Stimulated activated CD8-positive, alpha-beta memory T cell treated with anti-CD3 and anti-CD28 coated beads, Interleukin-4, amount 100 ng/mL, for 1 hour (primary cell): Measurements from ENCODE around the gene ACOX1.

Source experiments
- DNase-seq, 2 donors: peaks; one replicate each; pipeline ENCODE4 v3.0.0-alpha.2; 2020; ENCODE audit warnings: low read depth in 2 of 2, low spot score in 1 of 2

ACOX1 gene

DNA sequence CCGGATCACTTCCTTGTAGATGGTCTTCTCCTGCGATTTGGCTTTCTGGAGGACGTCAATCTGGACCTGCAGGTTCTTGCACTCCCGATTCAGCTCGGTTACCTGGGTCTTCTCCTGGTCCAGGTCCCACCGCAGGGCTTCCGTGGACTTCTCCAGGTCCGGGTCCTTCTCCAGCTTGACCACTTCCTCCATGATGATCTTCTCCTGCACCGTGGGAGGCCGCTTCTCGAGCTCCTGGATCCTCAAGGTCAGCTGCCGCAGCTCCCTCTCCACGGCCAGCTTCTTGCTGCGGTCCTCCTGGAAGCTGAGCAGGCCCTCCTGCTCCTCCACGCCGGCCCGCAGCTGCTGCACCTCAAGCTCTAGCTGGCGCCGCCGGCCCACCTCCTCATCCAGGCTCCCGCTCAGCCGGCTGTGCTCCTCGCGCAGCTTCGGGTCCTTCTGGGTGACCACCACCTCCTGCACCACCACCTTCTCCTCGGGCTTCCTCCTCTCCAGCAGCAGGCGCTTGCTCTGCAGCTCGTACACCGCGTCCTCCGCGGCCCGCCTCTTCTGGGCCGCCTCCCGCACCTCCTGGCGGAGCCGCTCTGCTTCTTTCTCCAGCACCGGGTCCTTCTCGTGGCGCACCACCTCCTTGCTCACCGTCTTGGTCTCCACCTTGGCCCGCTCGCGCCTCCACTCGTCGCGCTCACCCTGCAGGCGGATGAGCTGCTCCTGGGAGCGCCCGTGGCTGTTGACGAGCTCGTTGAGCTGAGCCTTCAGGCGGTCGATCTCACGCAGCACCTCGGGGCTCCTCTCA lies 29.9 kb upstream of the ACOX1 start:
- DNase-seq, result no peak

DNA sequence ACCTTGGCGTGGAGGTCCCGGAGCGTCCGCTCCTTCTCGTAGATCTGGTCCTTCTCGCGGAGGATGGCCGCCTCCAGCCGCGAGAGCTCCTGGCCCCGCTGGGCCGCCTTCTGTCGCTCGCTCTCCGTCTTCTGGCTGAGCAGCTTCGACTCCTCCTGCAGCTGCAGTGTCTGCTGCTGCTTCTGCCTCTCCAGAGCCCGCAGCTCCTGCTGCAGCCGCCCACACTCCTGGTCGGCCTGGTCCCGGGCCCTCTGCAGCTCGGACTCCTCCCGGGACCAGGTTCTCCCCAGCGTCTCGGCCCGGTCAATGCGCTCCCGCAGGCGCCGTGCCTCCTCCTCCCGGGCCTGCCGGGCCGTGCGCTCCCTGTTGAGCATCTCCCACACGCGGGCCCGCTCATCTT lies 29.2 kb upstream of the ACOX1 start:
- DNase-seq, result no peak

DNA sequence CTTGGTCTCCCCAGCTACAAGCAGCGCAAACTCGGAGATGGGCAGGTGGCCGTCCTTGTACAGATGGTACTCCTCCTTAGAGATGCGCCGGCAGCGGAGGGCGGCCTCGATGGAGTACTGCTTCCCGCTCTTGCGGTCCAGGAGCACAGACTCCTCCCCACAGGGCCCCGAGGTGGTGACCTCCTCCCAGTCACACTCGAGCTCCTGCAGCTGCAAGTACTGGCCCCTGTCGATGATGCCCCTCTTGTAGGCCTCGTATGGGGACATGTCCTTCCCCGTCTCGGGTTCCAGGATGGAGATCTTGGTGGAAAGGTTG lies 28.8 kb upstream of the ACOX1 start:
- no peak for DNase-seq

DNA sequence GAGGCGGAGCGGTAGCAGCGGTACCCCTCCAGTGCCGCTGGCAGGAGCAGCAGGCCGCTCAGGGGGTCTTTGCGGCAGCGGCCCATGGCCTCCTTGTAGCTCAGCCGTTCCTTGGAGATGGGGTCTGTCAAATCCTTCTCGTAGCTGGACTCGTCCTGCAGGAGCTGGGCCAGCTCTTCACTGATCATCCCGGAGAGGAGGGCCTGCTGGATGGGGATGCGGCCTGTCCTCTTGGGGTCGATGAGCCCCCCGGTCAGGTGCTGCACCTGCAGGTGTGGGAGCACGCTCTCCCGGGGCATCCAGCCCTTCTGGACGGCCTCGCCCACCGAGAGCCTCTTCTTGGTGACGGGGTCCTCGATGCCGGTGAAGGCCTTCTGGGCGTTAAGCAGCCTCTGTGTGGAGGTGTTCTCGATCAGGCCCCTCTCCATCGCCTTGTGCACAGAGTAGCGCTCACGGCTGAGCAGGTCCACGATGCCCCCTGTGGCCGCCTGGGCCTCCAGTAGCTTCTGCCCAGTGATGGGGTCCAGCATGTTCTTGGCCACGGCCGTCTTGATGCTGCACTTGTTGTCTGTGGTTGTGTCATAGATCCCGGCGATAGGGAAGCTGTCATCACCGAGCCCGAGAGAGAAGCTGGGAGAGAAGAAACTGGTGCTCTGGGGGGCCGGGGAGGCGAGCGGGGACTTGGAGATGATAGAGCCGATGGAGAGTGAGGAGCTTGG lies 28.3 kb upstream of the ACOX1 start:
- DNase-seq, result no peak

DNA sequence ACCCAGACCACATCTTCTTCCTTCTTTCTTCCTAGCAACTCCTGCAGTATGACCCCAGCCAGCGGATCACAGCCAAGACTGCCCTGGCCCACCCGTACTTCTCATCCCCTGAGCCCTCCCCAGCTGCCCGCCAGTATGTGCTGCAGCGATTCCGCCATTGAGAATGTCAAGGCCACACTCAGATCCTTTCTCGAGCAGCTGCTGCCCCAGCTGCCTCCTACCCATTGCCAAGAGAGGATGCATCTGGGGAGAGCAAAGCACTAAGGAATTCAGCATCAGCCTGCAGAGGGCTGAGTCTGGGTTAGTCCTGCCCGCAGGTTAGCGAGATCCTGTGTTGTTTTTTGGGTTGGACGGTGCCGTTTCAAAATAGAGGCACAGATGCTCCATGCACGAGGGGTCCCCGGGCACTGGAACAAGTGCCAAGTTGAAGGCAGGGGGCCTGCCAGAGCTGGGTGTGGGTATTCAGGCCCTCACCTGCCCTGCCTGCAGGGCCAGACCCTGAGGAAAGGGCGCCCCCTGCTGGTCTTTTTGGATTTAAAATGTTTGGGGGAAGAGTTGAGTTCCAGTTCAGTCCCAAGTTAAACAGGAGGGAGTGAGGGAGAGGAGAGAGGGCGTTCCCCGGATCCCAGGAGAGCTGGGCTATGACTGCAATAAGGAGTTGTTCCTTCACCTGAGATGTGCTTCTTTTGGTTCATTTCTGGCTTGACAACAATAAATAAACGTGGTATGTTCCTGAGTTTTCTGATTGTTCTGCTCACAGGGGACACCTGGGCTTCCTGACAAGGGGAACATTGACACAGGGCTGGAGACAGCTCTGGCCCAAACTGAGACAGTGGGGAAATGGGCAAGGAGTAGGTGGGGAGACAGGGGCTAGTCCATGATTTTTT lies 26.5 kb upstream of the ACOX1 start:
- DNase-seq, result peak; percentile 72 to 76

DNA sequence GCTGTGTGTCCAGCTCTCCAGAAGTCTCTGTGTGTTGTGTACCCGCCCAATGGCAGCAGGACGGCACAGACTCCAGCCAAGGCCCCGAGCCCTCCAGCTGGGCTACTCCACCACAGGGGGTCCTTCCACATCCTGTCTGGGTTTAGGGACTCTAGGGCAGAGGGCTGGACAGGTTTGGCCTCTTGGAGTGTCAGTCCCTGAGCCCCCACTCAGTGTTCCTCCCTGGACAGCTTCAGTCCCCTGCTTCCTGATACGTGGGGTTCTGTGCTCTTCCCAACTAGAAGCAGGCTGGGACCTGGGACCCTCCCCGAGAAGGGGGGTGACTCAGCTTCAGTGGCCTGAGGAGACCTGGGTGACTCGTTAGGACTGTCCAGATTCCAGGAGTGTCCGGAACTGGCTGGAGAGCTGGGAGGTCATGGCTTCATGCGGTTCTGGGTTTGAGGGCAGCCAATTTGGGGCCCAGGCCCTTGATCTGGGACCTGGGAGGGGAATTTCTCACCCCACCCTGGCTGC lies 25.8 kb upstream of the ACOX1 start:
- no peak for DNase-seq

DNA sequence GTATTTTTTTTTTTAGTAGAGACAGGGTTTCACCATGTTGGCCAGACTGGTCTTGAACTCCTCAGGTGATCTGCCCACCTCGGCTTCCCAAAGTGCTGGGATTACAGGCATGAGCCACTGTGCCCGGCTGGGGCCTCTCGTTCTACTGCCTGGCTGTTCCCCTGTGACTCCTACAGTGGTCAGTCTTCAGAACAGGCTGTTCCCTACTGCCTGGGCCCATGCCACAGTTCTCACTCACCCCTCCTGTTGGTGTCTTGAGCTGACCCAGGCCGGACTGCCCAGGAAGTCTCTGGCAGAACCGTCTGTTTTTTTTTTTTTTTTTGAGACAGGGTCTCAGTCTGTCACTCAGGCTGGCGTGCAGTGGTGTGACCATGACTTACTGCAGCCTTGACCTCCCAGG lies 24.9 kb upstream of the ACOX1 start:
- no peak for DNase-seq

DNA sequence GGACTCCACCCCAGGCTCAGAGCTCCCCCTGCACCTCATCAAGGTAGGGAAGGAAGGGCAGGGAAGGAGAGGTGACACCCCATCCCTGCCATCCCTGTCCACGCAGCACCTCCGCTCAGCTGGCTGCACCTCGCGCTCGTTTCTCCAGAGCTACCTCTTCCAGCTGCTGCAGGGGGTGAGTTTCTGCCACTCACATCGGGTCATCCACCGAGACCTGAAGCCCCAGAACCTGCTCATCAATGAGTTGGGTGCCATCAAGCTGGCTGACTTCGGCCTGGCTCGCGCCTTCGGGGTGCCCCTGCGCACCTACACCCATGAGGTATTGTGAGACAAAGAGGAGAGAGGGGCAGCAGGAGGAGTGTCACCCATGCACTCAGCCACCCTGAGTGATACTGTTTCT lies 23.1 kb upstream of the ACOX1 start:
- DNase-seq, result no peak

DNA sequence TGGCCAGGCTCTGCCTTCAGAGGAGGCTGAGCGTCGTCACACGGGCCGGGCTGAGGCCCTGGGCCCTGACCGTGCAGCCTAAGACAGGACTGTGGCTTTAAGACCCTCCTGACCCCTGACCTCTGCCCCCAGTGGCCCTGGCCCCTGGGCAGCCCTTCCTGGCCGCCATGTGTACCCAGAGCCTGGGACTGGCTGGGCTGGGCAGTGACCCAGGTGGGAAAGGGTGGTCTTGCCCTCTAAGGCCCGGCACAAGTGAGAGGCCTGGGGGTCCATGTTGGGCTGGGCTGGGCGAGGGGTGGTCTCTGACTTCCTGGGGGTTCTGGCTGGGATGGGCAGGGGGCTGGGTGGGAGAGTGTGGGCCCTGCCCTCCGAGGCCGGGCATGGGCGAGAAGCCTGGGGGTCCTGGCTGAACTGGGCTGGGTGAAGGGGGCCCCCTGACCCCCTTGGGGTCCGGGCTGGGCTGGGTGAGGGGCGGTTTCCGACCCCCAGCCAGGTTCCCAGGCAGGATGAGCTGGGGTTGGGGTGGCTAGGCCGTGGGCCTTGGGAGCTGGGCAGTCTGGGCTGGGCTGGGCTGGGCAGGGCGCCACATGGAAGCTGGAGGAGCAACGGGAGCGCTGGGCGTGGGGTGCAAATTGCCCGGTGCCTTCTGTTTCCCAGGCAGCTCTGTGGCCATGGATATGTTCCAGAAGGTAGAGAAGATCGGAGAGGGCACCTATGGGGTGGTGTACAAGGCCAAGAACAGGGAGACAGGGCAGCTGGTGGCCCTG lies 22.0 kb upstream of the ACOX1 start, which contains the start of gene CDK3:
Gene CDK3, plus strand, starts transcription at position 101 of the 767 bp plus-strand sequence. Its CDS starts 571 bp downstream, at position 672.
- no peak for DNase-seq

DNA sequence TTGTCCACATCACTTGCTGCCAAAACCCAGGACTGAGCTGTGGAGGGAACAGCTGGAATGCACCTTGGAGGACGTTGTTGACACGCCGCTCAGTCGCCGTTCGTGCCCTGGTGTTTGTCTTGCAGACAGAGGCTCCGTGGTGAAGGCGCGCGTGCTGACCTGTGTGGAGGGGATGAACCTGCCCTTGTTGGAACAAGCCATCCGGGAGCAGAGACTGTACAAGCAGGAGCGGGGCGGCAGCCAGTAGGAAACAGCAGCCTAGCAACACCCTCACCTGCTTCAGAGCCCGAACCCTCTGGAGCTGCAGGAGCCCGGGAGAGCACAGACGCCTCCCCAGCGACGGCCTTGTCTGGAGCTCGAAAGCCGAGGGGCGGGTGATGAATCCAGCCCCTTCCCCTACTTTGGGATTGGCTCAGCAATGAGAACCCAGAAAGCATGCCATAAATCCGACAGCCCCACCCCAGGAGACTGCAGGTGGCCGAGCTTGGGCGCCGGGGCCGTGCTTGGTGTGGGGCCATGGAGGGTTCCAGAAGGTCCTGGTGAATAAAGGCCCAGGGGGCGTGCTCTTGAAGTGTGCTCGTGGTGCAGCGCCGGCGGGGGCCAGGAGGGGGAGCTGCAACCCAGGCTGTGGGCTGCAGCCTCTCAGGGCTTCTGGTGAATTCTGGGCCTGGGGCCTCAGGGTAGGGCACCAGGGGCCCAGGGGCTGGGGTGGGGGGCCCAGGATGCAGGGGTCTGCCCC lies 21.2 kb upstream of the ACOX1 start:
- peak in 1 of 2 donors; percentile 24 for DNase-seq

DNA sequence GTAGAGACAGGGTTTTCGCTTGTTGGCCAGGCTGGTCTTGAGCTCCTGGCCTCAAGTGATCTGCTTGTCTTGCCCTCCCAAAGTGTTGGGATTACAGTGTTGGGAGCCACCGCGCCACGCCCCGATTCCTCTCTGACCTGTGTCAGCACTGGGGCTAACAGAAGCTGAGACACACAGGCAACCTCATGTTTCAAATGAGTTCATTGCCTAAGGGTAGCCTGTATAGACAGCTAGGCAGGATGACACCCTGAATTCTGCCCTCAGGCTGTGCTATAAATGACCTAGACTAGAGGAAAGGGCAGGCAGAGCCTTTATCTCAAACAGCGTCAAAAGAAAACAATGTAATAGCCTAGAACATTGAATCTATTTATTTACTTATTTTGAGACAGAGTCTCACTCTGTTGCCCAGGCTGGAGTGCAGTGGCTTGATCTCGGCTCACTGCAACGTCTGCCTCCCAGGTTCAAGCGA lies 19.4 kb upstream of the ACOX1 start:
- no peak for DNase-seq

DNA sequence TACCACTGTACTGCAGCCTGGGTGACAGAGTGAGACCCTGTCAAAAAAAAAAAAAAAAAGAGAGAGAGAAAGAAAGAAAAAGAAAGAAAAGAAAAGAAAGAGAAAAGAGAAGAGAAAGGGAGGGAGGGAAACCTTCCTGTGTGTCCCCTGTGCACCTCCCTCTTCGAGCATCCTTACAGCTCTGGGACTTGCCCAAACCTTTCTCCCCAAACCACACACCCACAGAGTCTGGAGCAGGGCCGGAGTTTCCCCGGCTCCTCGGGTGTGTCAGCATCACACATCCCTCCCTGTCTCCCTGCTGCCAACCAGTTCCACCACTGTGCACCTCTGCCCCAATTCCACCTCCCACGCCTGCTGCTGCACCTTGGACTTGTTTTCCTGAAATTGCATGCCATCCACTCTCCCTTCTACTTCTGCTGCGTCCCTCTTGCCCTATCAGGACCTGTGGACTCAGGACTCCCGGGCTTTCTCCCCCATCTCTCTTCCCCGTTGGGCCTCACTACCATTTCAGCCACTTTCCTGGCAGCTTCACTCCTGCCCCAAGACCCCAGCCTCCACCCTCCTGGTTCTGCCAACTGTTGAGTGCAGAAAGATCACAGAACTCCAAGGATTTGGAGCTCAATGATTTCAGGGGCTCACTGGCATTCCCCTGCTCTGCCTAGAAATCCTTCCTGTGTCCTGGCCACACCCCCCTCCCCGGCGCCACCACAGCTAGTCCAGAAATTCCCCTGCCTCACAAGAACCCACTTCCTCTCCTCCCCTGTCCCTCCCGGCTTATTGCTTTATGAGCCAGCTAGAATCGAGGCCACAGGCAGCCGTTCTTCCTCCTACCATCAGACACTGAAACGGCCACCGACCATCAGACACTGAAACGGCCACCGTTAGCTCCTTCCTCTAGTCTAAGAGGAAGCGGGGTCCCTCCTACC lies 18.0 kb upstream of the ACOX1 start:
- no peak for DNase-seq

DNA sequence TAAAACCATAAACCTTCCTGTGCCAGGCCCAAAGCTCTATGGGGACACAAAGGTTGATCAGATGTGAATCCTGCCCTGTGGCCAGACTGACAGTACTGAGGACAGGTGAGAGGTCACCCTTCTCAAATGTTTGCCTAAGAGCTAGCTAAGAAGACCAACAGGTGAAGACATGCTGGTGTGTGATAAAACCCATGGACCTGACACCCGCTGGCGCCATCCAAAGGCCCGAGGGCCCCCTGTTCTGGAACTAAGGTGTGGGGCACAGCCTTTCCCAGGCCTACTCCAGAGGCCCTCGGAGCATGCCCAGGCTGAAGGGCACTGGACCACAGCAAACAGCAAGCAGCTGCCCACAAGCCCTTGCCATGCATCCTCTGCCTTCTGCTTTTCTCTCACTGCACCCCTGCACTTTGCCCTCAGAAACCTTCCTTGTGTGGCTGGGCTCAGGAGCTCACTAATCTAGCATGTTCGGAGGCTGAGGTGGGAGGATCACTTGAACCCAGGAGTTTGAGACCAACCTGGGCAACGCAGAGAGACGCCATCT lies 16.5 kb upstream of the ACOX1 start:
- no peak for DNase-seq

DNA sequence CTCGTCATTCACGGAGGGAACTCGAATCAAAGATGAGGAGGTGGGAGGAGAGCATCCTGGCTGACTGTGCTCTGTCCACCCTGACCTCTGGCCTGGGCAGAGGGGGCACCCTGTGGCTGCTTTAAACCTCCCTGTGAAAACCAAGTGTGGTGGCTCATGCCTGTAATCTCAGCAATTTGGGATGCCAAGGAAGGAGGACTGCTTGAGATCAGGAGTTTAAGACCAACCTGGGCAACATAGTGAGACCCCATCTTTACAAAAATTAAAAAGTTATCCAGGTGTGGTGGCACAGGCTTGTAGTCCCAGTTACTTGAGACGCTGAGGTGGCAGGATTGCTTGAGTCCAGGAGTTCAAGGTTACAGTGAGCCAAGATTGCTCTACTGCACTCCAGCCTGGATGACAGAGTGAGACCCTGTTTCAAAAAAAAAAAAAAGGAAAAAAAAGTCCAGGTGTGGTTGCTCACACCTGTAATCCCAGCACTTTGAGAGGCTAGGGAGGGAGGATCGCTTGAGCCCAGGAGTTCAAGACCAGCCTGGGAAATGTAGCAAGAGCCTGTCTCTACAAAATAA lies 15.9 kb upstream of the ACOX1 start:
- DNase-seq, result no peak

DNA sequence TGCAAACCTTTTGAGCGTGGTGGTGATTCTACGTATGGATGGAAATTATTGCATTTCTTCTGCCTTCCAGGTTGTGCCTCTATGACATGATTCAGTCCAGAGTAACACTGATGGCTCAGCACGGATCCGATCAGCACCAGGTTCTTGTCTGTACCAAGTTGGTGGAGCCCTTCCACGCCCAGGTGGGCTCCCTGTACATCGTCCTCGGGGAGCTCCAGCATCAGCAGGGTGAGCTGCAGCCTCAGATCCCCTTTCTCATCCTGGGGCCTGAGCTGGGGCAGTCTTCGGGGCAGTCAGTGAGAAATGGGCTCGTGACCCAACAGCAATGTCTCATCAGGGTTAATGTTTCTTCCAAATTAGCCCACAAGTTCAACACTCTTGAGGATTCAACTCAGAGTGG lies 12.4 kb upstream of the ACOX1 start:
- DNase-seq, result no peak

DNA sequence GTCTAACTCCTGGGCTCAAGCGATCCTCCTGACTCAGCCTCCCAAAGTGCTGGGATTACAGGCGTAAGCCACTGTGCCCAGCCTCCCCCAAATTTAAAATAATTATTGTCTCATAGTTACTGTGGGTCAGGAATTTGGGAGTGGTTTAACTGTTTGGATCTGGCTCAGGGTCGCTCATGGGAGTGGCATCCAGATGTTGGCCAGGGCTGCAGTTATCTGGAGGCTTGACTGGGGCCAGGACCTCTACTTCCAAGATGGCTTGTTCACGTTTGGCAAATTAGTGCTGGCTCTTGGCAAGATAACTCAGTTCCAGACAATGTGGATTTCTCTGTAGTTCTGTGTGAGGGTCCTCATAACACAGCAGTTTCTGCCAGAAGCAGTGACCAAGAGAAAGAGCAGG lies 8.1 kb upstream of the ACOX1 start:
- no peak for DNase-seq

DNA sequence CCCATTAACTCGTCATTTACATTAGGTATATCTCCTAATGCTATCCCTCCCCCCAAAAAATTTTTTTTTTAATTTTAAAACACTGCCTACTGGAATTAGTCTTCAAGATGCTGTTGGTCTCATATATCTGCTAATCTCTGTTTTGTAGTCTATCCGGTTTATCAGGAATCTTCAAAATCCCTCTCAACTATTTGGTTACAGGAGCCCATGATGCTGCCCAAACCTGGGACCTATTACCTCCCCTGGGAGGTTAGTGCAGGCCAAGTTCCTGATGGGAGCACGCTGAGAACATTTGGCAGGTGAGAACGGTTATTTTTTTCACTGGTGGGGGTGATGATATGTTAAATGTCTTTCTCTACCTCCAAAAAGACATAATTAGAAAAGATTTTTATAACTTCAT lies 7.0 kb upstream of the ACOX1 start:
- DNase-seq, result no peak

DNA sequence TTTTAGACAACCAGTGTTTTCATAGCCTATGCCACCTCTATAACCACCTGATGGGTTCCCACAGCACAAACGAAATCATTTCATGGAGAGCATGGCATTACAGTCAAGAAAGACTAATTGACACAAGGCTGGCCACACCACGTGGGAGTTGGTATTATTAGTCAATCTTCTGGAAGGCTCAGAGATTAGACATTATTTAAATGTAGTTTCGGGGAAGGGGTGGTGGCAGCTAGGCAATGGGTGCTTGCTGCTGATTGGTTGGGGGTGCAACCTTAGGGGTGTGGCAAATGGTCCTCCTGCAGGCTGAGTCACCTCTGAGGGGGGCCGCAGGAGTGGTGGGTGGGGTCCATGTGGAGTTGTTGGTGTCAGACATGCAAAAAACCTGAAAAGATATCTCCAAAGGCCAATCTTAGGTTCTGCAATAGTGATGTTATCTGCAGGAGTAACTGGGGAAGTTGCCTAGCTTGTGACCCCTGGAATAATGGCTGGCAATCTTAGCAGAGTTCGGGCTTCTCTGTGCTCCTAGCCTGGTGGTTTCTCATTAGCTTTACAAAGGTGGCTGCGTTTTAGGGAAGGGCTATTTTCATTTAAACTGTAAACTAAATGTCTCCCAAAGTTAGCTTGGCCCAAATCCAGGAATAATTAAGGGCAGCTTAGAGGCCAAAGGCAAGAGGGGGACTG lies 4.7 kb upstream of the ACOX1 start:
- DNase-seq, result no peak
